ENCODE measurements around the gene TAT.

DNA sequence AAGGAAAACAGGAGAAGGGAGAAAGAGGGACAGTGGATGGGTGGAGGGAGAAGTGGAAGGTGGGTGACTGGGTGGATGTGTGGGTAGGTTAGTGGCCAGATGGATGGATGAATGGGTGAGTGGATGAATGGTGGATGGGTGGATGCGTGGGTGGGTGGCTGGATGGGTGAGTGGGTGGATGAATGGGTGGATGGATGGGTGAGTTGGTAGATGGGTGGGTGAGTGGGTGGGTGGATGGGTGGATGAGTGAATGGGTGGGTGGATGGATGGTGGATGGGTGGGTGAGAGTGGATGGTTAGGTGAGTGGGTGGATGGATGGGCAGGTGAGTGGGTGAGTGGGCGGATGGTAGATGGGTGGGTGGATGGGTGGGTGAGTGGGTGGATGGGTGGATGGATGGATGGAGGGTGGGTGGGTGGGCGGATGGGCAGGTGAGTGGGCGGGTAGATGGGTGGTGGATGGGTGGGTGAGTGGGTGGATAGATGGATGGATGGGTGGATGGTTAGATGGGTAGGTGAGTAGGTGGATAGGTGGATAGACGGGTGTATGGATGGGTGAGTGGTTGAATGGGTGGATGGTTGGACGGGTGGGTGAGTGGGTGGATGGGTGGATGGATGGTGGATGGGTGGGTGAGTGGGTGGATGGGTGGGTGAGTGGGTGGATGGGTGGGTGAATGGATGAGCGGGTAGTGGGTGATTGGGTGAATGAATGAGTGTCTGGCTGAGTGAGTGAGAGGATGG lies 48.4 kb upstream of the TAT start:
- TF ChIP-seq TAF1 (IDR thresholded peaks at IDR 0.05; ENCODE audit: low read depth, low read length) (no peak), POLR2AphosphoS5 (IDR thresholded peaks at IDR 0.05; ENCODE audit: low read depth, low read length) (no peak), POLR2A (IDR thresholded peaks at IDR 0.05; ENCODE audit: low read depth, low read length) (no peak), SPI1 (IDR thresholded peaks at IDR 0.05; ENCODE audit: low read depth, low read length) (no peak)

All from GM12891 (cell line).